H1 (cell line): Measurements from ENCODE around the gene DYNAP. TPM values are rescaled to one million over a fixed set of nuclear protein-coding genes. Genes with fewer than 3 reads are reported as not detected.

Source experiments
- CBX8 ChIP-seq: fragments of 300-800, 300-1000 bp; sonication (generic); IDR thresholded peaks from 2 replicates; pipeline ENCODE4 v1.7.1; 2016; ENCODE audit warnings: low read depth, low read length, borderline replicate concordance
- CHD1 ChIP-seq: IDR thresholded peaks from 2 replicates; pipeline ENCODE4 v1.6.1; 2012; ENCODE audit warnings: low read depth, low read length, improper control_type of control experiment
- NANOG ChIP-seq: IDR thresholded peaks from 2 replicates; pipeline ENCODE4 v1.6.1; 2011; ENCODE audit warnings: low read length, low read depth, mild to moderate bottlenecking, inconsistent platforms; ENCODE audit not compliant: insufficient read depth, poor library complexity, severe bottlenecking
- POU5F1 ChIP-seq: IDR thresholded peaks from 2 replicates; pipeline ENCODE4 v1.6.1; 2011; ENCODE audit warnings: low read depth, mild to moderate bottlenecking, low read length, moderate library complexity
- RAD21 ChIP-seq, 2 experiments: IDR thresholded peaks in 1 of 2; conservative IDR thresholded peaks in 1 of 2; 2 replicates each; pipeline ENCODE4 v1.6.1; 2011; ENCODE audit warnings: low read depth in 2 of 2, low read length in 2 of 2, improper control_type of control experiment in 1 of 2, inconsistent platforms in 1 of 2, mild to moderate bottlenecking in 1 of 2, moderate library complexity in 1 of 2
- RFX5 ChIP-seq: IDR thresholded peaks from 2 replicates; pipeline ENCODE4 v1.6.1; 2011; ENCODE audit warnings: low read depth, low read length, improper control_type of control experiment, borderline replicate concordance
- polyA plus RNA-seq, 7 experiments: library from polyadenylated mRNA; depleted of rRNA in 3 of 7; stranded (reverse) in 5 of 7; unstranded in 2 of 7; fragments of >200 nt in 5 of 7; fragments of 200-250 nt in 2 of 7; gene quantifications; 1 replicate in 5 of 7; 2 replicates in 1 of 7; 4 replicates in 1 of 7; pipeline versions ENCODE4 v1.2.1 to v1.2.3, GENCODE V29; 2011 to 2013; ENCODE audit warnings: missing spikeins in 2 of 7, mixed read lengths in 2 of 7
- total RNA-seq: library from RNA; stranded (reverse); fragmentation: NEBNext Ultra II Directional; extraction: Animal tissue kit (Norgen Biotek cat#: 25700); gene quantifications from 2 replicates; pipeline ENCODE4 v1.2.1, GENCODE V29; 2021
- TF ChIP-seq, protein P1 (sequence below): fragments of 300-600 bp; sonication (generic); IDR thresholded peaks from 2 replicates; pipeline ENCODE4 v1.7.1; 2012; ENCODE audit warnings: low read length, moderate library complexity, mild to moderate bottlenecking, inconsistent platforms; ENCODE audit not compliant: insufficient replicate concordance

DYNAP gene
- total and polyA plus RNA-seq, 2 of the 8 experiments (the other 6 are each of a cell fraction or from before 2014, with no cell fraction given) = 0.22 to 1.5 TPM

DNA sequence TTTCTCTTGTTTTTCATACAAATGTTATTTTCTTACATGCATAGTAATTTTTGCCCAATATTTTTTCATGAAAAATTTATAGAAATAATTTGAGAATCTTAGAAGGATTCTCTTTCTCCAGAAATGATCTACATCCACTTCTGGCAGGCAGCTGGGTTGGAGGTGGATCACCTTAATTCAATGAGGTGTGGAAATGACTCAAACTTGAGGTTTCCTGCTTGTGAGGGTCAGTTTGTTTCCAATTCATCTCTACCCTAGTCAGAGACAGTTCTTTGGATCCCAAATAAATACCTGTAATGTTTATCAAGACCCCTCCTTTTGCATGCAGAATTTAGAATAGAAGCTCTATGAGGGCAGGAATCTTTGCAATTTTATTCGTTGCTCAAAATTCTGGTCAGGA lies 35.0 kb upstream of the DYNAP start (continued):
- TF ChIP-seq, protein P1, sequence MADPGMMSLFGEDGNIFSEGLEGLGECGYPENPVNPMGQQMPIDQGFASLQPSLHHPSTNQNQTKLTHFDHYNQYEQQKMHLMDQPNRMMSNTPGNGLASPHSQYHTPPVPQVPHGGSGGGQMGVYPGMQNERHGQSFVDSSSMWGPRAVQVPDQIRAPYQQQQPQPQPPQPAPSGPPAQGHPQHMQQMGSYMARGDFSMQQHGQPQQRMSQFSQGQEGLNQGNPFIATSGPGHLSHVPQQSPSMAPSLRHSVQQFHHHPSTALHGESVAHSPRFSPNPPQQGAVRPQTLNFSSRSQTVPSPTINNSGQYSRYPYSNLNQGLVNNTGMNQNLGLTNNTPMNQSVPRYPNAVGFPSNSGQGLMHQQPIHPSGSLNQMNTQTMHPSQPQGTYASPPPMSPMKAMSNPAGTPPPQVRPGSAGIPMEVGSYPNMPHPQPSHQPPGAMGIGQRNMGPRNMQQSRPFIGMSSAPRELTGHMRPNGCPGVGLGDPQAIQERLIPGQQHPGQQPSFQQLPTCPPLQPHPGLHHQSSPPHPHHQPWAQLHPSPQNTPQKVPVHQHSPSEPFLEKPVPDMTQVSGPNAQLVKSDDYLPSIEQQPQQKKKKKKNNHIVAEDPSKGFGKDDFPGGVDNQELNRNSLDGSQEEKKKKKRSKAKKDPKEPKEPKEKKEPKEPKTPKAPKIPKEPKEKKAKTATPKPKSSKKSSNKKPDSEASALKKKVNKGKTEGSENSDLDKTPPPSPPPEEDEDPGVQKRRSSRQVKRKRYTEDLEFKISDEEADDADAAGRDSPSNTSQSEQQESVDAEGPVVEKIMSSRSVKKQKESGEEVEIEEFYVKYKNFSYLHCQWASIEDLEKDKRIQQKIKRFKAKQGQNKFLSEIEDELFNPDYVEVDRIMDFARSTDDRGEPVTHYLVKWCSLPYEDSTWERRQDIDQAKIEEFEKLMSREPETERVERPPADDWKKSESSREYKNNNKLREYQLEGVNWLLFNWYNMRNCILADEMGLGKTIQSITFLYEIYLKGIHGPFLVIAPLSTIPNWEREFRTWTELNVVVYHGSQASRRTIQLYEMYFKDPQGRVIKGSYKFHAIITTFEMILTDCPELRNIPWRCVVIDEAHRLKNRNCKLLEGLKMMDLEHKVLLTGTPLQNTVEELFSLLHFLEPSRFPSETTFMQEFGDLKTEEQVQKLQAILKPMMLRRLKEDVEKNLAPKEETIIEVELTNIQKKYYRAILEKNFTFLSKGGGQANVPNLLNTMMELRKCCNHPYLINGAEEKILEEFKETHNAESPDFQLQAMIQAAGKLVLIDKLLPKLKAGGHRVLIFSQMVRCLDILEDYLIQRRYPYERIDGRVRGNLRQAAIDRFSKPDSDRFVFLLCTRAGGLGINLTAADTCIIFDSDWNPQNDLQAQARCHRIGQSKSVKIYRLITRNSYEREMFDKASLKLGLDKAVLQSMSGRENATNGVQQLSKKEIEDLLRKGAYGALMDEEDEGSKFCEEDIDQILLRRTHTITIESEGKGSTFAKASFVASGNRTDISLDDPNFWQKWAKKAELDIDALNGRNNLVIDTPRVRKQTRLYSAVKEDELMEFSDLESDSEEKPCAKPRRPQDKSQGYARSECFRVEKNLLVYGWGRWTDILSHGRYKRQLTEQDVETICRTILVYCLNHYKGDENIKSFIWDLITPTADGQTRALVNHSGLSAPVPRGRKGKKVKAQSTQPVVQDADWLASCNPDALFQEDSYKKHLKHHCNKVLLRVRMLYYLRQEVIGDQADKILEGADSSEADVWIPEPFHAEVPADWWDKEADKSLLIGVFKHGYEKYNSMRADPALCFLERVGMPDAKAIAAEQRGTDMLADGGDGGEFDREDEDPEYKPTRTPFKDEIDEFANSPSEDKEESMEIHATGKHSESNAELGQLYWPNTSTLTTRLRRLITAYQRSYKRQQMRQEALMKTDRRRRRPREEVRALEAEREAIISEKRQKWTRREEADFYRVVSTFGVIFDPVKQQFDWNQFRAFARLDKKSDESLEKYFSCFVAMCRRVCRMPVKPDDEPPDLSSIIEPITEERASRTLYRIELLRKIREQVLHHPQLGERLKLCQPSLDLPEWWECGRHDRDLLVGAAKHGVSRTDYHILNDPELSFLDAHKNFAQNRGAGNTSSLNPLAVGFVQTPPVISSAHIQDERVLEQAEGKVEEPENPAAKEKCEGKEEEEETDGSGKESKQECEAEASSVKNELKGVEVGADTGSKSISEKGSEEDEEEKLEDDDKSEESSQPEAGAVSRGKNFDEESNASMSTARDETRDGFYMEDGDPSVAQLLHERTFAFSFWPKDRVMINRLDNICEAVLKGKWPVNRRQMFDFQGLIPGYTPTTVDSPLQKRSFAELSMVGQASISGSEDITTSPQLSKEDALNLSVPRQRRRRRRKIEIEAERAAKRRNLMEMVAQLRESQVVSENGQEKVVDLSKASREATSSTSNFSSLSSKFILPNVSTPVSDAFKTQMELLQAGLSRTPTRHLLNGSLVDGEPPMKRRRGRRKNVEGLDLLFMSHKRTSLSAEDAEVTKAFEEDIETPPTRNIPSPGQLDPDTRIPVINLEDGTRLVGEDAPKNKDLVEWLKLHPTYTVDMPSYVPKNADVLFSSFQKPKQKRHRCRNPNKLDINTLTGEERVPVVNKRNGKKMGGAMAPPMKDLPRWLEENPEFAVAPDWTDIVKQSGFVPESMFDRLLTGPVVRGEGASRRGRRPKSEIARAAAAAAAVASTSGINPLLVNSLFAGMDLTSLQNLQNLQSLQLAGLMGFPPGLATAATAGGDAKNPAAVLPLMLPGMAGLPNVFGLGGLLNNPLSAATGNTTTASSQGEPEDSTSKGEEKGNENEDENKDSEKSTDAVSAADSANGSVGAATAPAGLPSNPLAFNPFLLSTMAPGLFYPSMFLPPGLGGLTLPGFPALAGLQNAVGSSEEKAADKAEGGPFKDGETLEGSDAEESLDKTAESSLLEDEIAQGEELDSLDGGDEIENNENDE = no peak
- TF ChIP-seq POU5F1 = no peak
- TF ChIP-seq CHD1 = no peak
- TF ChIP-seq RAD21 (IDR thresholded peaks at IDR 0.05 in 1 of 2, conservative IDR thresholded peaks at IDR 0.05 in 1 of 2; ENCODE audit: low read depth in 2 of 2, low read length in 2 of 2) = no peak
- no peak for TF ChIP-seq CBX8
- TF ChIP-seq RFX5 = no peak
- TF ChIP-seq NANOG = no peak
- TF ChIP-seq, all 59 proteins: peak for 0
